Measurements from ENCODE around the gene INPP5D. TPM values are rescaled to one million over a fixed set of nuclear protein-coding genes. Genes with fewer than 3 reads are reported as not detected.

INPP5D gene
- total RNA-seq, 1 experiment from 2014 or later = 2.3 TPM

DNA sequence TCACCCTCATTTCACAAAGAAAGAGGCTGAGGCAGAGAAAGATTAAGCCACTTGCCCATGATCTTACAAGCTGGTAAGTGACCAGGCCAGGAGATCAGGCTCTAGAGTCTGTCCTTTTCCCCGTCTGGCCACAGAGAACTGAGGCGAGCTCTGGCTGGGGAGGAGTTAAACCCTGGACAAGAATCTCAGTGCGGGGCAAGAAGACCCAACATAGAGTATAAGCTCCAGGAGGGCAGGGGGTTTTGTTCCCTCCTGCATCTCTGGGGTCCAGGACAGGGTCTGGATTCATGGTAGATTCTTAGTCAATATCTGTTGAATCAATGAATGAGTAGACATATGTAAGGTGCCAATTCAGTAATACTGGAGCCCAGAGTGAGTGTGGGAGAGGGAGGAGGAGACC, 12.9 kb upstream of the INPP5D start:
- ChIA-PET POLR2A (ENCODE audit: low non-redundant PET) (no interaction called here), CTCF (no interaction called here)
- no peak overlapping the region for H3K4me3 ChIP-seq (ENCODE audit: low read depth, low read length, poor library complexity, severe bottlenecking)
- H3K27me3 ChIP-seq (replicated peaks; ENCODE audit: insufficient read depth, low read depth, low read length, poor library complexity) = no peaks in the 10 kb centered on the region
- no peak overlapping the region for H3K27ac ChIP-seq (ENCODE audit: low read depth, low read length, poor library complexity, severe bottlenecking)
- intact Hi-C loops (cut with micrococcal nuclease; ENCODE audit: unreplicated experiment) = no loop called here
- no peaks in the 10 kb centered on the region for H3K9me3 ChIP-seq (ENCODE audit: low read depth, low read length, poor library complexity, severe bottlenecking)
- no peaks in the 10 kb centered on the region for H3K4me1 ChIP-seq (ENCODE audit: insufficient read depth, low read length, poor library complexity, severe bottlenecking)
- BruUV-seq (replicated peaks) = no TSS peak
- DNase-seq (ENCODE audit: low spot score) = no peak
- H3K36me3 ChIP-seq (ENCODE audit: insufficient read depth, low read length, poor library complexity, severe bottlenecking) = no peaks in the 10 kb centered on the region
- TF ChIP-seq, protein P1, sequence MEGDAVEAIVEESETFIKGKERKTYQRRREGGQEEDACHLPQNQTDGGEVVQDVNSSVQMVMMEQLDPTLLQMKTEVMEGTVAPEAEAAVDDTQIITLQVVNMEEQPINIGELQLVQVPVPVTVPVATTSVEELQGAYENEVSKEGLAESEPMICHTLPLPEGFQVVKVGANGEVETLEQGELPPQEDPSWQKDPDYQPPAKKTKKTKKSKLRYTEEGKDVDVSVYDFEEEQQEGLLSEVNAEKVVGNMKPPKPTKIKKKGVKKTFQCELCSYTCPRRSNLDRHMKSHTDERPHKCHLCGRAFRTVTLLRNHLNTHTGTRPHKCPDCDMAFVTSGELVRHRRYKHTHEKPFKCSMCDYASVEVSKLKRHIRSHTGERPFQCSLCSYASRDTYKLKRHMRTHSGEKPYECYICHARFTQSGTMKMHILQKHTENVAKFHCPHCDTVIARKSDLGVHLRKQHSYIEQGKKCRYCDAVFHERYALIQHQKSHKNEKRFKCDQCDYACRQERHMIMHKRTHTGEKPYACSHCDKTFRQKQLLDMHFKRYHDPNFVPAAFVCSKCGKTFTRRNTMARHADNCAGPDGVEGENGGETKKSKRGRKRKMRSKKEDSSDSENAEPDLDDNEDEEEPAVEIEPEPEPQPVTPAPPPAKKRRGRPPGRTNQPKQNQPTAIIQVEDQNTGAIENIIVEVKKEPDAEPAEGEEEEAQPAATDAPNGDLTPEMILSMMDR (conservative IDR thresholded peaks at IDR 0.05; ENCODE audit: low read depth, low read length) = no peak
- TF ChIP-seq EZH2 (IDR thresholded peaks at IDR 0.05; ENCODE audit: borderline replicate concordance, low read depth, low read length, poor library complexity, severe bottlenecking) = no peak

DNA sequence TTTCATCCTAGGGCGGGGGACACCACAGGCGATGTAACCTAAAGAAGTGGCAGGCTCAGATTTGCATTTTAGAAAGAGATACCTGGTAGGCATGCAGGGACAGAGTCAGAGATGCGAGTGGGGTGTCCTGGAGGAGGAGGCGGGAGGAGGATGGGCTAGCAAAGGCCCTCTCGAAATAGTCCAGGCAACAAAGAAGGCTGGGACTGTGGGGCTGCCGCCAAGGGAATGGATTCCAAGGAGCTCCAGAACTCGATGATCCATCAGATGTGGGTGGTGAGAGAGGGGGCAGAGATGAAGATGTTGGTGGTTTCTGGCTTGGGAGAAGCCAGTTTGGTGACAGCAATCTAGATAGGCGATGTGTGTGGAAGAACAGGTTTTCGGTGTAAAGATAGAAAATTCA, 12.5 kb upstream of the INPP5D start:
- CTCF ChIA-PET = no interaction called here

DNA sequence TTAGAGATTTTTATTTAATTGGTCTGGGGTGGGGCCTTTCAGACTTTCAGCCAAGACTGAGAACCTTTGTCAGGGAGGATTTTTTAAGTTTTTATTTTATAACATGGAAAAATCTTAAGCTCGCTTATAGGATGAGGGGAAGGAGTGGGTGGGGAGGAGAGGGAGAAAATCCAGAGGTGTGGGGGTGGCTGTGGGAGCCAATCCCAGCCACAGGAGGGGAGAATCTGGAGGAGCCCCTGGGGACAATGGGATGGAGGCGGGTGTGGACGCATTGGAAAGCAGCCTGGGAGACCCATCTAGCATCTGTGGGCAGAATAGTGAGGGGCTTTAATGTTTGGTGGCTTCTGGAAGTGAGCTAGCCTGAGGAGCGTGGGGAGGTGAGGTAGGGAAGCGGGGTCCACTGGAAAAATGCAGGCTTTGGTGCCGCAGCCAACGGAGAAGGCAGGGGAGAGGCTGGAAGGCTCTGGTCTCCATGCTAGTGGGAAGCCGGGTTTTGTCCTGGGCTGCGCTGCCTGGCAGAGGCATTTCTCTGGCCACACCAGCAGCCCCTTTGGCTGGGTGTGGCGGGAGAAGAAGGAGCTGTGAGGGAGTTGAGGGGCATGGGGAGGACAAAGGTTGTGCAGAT, 11.5 kb upstream of the INPP5D start:
- POLR2A ChIA-PET (ENCODE audit: low non-redundant PET) = no interaction called here

More for the DNA sequence above, 12.5 kb upstream of the INPP5D start:
- Histone ChIP-seq H3K27me3 (replicated peaks; ENCODE audit: insufficient read depth, low read depth, low read length, poor library complexity) (no peaks in the 10 kb centered on the region), H3K27ac (ENCODE audit: low read depth, low read length, poor library complexity, severe bottlenecking) (no peak overlapping the region), H3K4me1 (ENCODE audit: insufficient read depth, low read length, poor library complexity, severe bottlenecking) (no peaks in the 10 kb centered on the region), H3K36me3 (ENCODE audit: insufficient read depth, low read length, poor library complexity, severe bottlenecking) (no peaks in the 10 kb centered on the region), H3K9me3 (ENCODE audit: low read depth, low read length, poor library complexity, severe bottlenecking) (no peaks in the 10 kb centered on the region), H3K4me3 (ENCODE audit: low read depth, low read length, poor library complexity, severe bottlenecking) (no peak overlapping the region)
- intact Hi-C loops (cut with micrococcal nuclease; ENCODE audit: unreplicated experiment) = no loop called here
- POLR2A ChIA-PET (ENCODE audit: low non-redundant PET) = no interaction called here
- no peak for TF ChIP-seq EZH2 (IDR thresholded peaks at IDR 0.05; ENCODE audit: borderline replicate concordance, low read depth, low read length, poor library complexity, severe bottlenecking)
- TF ChIP-seq, protein P1 (conservative IDR thresholded peaks at IDR 0.05; ENCODE audit: low read depth, low read length) = no peak
- no TSS peak for BruUV-seq (replicated peaks)
- no peak for DNase-seq (ENCODE audit: low spot score)

More for the DNA sequence above, 11.5 kb upstream of the INPP5D start:
- H3K4me3 ChIP-seq (ENCODE audit: low read depth, low read length, poor library complexity, severe bottlenecking) = no peak overlapping the region
- no peaks in the 10 kb centered on the region for H3K4me1 ChIP-seq (ENCODE audit: insufficient read depth, low read length, poor library complexity, severe bottlenecking)
- H3K27ac ChIP-seq (ENCODE audit: low read depth, low read length, poor library complexity, severe bottlenecking) = no peak overlapping the region
- no peaks in the 10 kb centered on the region for H3K36me3 ChIP-seq (ENCODE audit: insufficient read depth, low read length, poor library complexity, severe bottlenecking)
- no TSS peak for BruUV-seq (replicated peaks)
- no peaks in the 10 kb centered on the region for H3K27me3 ChIP-seq (replicated peaks; ENCODE audit: insufficient read depth, low read depth, low read length, poor library complexity)
- TF ChIP-seq EZH2 (IDR thresholded peaks at IDR 0.05; ENCODE audit: borderline replicate concordance, low read depth, low read length, poor library complexity, severe bottlenecking) = no peak
- TF ChIP-seq, protein P1 (conservative IDR thresholded peaks at IDR 0.05; ENCODE audit: low read depth, low read length) = no peak
- CTCF ChIA-PET = no interaction called here
- no peaks in the 10 kb centered on the region for H3K9me3 ChIP-seq (ENCODE audit: low read depth, low read length, poor library complexity, severe bottlenecking)
- DNase-seq (ENCODE audit: low spot score) = no peak
- intact Hi-C loops (cut with micrococcal nuclease; ENCODE audit: unreplicated experiment) = no loop called here

Measured in A673 (cell line).